ENCODE data around the gene KLHL25.

Gene KLHL25

DNA sequence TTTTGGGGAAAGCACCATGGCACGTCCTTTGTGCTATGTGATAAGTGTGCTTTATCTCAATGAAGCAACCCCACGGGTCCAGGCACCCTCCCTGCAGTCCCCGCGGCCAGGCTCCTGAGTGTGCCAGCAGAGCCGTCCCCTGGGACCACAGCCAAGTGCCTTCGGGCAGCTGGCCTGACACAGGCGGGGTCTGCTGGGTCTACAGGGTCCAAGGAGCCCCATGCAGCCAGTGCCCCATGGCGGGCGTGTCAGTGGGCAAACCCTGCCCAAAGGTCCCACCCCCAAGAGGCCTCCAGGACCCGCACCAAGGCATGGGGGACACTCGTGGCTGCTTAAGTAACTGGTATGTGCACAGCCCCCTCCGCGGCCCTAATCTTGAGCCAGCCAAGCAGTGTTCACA, 35.3 kb downstream of the KLHL25 start:
- no peak for DNase-seq (ENCODE audit: low read depth)

GRCh38 chr15:85758655-85758978, 36.1 kb downstream of the KLHL25 start:
- DNase-seq (ENCODE audit: low read depth), result no peak

- DNase-seq (ENCODE audit: low read depth), result no peak
Observed at GRCh38 chr15:85757939-85758654, 36.6 kb downstream of the KLHL25 start.

DNA sequence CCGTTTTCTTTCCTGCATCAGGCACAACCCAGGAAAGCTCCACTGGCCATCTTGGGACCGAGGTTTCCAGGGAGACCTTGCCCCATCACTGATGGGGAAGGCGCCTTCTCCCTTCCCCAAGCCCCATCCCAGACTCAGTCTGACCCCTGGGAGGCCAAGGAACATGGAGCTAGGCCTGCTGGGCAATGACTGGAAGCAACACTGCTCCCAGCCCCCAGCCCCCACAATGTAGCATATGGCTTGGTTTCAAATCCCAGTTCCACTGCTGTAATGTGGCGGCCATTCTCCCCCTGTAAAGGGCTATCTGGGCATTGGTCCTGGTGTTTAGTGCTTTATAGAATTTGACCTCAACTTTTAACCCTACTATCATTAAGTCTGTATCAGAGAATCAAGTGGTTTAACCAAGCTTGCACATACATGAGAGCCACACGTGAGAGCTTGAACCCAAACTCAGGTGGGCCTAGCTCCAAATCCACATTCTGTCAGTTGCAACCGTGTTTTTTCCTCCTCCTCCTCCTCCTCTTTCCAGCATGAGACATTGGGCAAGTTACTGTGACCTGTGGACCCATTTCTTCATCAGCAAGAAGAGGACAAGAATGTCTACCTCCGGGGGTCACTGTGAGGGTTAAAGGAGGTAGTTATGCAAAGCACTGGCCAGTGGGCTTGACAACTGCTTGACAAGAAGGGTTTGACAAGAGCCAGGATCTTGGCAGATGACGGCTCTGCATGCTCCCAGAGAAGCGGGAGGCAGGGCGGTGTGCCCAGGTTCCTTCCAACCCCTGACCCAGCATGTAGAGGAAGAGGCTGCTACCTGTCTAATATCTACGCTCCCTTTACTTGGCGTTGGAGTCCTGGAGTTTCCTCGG, 37.4 kb downstream of the KLHL25 start:
- no peak for DNase-seq (ENCODE audit: low read depth)

DNA sequence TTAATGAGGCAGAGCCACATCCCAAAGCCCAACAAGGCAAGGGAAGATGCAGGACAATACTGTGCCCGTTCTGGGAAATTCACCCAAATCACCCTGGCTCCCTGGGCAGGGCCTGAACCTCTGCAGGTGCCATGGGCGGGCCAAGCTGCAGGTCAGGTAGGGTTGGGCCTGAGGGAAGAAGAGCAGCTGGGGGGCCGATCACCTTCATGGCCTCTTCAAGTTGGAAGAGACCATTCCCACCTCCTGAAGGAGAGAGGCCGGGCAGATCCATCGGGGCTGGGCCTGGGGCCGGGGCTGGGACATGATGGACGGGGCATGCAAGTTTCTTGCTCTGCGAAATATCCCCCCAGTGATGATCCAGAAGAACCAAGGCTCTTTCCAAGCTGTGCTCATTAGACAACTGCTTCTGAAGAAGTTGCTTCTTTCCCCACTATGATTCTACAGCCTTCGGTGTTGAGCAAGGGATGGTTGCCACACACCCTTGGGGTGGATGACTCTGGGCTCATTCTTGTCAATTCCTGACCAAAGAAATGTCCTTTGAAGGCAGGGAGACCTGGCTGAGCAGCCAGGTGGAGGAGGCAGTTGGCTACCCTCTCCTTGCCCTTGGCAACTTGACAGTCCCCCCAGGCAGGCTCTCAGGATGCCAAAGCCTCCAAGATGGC, 38.2 kb downstream of the KLHL25 start:
- DNase-seq (ENCODE audit: low read depth), result peak; percentile 25

DNA sequence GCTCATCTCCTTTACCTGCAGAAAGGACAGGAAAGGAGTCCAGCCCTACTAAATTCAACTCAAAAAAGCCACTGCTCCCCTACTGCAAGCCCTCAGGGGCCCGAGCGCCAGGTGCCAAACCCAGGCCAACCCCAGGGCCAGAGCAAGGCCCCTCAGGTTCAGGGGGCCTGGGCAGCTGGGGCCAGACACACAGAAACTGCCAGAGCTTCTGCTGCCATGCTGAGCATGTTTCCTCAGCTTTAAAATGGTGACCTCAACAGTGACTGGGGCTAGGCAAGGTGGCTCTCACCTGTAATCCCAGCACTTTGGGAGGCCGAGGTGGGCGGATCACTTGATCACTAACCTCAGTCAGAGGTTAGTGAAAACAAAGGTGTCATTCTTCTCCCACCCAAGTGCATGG, 38.8 kb downstream of the KLHL25 start:
- DNase-seq (ENCODE audit: low read depth), result no peak

DNA sequence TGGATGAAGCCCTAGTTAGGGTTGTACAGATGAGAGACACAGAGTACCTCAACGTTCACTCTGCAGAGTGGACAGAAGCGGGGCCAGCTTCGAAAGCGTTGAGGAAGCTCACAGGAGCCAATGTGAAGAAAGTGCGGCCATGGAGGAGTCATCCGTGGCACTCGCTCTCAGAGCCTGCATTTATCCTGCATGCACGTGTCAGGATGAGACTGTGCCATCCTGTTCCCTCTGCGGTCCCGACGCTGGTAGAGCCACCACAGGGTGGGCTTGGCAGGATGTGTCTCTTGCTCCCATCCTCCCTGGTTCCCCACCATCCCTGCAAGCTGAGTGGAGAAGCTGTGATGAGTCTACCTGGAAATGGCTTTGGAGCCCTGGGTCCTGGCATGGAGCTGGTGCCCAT, 39.3 kb downstream of the KLHL25 start:
- DNase-seq (ENCODE audit: low read depth), result no peak

DNA sequence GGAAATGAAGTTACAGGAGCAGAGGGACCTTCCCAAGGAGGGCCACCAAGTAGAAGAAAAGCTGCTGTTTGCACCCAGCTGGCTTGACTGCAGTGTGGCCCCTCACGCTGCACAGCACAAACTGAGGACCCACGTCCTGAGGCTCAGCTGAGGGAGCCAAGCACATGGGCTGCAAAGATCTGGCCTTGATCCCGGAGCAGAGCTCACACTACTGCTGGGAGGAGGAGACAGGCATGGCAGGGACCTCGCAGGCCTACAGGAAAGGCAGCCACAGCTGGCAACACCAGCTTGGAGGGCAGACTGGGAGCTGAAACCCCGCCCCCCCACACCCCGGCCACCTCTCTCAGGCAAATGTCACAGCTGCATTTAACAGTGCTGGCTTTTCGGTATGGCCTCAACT, 39.7 kb downstream of the KLHL25 start:
- no peak for DNase-seq (ENCODE audit: low read depth)

GRCh38 chr15:85753791-85754452, 40.8 kb downstream of the KLHL25 start:
- no peak for DNase-seq (ENCODE audit: low read depth)

DNA sequence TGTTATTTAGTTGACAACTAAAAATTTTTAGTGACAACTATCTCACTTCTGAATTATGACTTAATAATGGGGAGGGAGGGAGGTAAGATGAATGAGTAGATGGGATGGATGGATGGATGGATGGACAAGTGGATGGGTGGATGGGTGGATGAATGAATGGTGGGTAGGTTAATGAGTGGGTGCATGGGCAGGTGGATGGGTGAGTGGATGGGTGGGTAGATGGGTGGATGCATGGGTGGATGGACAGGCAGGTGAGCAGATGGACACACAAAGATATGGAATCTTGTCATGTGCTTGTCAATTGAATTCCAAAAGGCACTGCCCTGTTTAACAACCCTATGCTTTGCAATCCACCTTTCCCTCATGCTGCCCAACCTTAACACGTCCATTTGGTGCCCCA, 41.5 kb downstream of the KLHL25 start:
- DNase-seq (ENCODE audit: low read depth), result no peak

GRCh38 chr15:85752491-85752961, 42.2 kb downstream of the KLHL25 start:
- DNase-seq (ENCODE audit: low read depth), result no peak

DNA sequence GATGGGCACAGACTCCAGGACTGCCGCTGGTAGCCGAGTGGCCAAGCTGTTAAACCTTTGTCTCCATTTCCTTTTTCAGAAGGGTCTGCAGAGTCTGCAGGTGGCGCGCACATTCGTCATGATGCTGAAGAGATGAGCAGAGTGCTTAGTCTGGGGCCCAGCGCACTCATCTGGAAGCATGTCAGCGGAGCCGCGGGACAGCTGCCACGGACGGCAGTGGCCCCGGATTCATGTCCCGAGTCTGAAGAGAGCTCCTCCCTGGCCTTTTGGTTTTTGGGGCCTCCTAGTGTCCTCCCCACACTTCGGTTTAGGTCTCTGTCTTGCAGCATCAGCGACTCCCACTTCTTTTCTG, 42.6 kb downstream of the KLHL25 start:
- DNase-seq (ENCODE audit: low read depth), result no peak

DNA sequence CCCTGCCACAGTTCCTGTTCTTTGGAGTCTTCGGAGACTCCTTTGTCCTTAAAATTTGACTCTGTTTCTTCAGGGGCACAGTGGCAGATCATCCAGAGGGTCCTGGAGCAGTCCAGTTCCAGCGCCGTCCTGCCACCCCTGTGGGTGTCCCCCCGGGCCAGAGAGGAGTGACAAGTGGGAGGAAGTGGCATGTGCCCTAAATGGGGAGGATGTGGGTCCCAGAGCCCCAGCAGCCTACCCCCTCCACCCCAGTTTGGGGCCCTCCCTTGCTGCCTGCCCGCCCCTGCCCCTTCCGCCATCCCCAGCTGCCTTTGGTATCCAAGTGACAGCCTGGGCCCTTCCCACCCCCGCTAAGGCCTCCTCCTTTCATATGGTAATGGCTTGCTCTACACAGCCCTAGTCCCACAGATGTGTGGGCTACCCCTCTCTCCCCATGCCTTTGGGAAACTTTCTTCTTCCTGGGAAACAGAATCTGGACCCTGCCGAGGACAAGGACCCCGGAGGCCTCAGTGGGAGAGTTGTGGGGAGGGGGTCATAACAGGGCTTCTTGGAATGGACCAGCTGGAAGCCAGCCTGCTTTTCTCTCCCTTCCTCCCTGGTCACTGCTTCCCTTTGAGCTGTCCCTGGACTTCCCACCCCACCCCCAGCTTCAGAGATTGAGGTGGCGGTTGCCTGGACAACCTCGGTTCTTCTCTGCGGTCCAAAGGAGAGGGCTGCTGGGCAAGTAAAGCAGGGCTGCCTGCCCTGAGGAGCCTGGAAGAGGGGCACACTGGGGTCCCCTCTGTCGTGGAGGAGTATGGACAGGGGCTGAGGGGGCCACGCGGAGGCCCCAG, 43.2 kb downstream of the KLHL25 start:
- DNase-seq (ENCODE audit: low read depth), result no peak

- DNase-seq (ENCODE audit: low read depth), result peak; percentile 49
Observed at GRCh38 chr15:85750319-85751290, 44.1 kb downstream of the KLHL25 start.

GRCh38 chr15:85749261-85750151, 45.2 kb downstream of the KLHL25 start:
- peak; percentile 33 for DNase-seq (ENCODE audit: low read depth)

- no peak for DNase-seq (ENCODE audit: low read depth)
Observed at GRCh38 chr15:85748729-85749128, 46.0 kb downstream of the KLHL25 start.

DNA sequence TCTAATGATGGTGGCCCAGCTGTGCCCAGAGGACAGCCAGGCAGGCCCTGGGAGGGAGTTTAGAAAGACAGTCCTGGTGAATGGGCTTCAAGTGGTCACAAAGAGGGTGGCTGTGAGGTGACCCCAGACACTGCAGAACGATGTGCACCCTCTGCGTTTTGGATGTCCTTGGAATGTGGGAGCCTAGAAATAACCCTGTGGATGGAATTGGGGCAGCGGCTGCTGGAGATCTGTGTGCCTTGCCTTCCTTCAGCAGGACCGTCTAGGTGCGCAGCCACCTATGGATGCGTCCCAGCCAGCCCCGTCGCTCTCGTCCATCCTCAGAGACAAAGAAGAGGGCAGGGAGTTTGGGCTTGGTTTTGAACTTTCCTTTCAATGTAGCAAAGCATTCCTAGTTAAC, 46.5 kb downstream of the KLHL25 start:
- DNase-seq (ENCODE audit: low read depth), result no peak

GRCh38 chr15:85746641-85747040, 48.1 kb downstream of the KLHL25 start:
- no peak for DNase-seq (ENCODE audit: low read depth)

DNA sequence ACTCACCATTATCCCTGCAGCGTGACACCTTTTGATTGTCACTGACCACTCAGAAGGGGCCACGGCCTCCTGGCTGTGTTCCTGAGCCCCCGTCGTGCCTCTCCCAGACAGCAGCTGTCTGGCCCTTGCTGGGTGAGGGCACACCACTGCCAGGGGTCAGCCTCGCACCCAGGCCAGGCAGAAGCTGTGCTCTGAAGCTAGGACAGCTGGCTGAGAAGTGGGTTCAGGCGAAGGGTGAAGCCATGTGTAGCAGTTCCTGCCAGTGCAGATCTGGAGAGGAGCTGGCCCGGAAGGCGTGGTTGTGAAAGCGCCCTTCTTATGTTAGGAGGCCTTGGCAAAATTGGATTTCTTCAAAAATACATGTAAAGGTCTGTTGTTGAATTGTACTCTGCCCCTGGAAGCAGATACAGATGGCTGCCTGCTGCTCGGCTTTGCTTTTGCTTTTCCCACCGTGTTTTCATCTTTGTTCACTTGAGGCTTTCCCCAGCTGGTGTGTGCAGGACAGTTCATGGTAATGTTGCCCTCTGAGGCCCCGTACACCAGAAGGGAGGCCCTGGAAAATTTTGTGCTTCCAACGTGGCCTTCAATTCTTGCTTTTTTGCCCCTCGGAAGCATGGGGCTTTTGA, 49.1 kb downstream of the KLHL25 start:
- no peak for DNase-seq (ENCODE audit: low read depth)
